ENCODE results near the gene DBNDD1. TPM values are rescaled to one million over a fixed set of nuclear protein-coding genes. Genes with fewer than 3 reads are reported as not detected.

The DBNDD1 gene
- total and polyA plus RNA-seq, 2 experiments from 2014 or later = 63.3 to 90.8 TPM

DNA sequence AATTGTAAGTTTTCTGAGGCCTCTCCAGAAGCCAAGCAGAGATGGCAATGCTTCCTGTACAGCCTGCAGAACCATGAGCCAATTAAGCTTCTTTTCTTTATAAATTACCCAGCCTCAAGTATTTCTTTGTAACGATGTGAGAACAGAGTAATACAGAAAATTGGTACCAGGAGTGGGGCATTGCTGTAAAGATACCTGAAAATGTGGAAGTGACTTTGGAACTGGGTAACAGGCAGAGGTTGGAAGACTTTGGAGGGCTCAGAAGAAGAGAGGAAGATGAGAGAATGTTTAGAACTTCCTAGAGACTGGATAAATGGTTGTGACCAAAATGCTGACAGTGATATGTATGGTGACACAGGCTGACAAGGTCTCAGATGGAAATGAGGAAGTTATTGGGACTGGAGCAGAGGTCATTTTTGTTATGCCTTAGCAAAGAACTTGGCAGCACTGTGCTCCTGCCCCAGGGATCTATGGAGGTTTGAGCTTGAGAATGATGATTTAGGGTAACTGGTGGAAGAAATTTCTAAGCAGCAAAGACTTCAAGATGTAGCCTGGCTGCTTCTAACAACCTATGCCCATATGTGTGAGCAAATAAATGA is 34.7 kb upstream of the DBNDD1 start (continued):
- TF ChIP-seq, protein P1, sequence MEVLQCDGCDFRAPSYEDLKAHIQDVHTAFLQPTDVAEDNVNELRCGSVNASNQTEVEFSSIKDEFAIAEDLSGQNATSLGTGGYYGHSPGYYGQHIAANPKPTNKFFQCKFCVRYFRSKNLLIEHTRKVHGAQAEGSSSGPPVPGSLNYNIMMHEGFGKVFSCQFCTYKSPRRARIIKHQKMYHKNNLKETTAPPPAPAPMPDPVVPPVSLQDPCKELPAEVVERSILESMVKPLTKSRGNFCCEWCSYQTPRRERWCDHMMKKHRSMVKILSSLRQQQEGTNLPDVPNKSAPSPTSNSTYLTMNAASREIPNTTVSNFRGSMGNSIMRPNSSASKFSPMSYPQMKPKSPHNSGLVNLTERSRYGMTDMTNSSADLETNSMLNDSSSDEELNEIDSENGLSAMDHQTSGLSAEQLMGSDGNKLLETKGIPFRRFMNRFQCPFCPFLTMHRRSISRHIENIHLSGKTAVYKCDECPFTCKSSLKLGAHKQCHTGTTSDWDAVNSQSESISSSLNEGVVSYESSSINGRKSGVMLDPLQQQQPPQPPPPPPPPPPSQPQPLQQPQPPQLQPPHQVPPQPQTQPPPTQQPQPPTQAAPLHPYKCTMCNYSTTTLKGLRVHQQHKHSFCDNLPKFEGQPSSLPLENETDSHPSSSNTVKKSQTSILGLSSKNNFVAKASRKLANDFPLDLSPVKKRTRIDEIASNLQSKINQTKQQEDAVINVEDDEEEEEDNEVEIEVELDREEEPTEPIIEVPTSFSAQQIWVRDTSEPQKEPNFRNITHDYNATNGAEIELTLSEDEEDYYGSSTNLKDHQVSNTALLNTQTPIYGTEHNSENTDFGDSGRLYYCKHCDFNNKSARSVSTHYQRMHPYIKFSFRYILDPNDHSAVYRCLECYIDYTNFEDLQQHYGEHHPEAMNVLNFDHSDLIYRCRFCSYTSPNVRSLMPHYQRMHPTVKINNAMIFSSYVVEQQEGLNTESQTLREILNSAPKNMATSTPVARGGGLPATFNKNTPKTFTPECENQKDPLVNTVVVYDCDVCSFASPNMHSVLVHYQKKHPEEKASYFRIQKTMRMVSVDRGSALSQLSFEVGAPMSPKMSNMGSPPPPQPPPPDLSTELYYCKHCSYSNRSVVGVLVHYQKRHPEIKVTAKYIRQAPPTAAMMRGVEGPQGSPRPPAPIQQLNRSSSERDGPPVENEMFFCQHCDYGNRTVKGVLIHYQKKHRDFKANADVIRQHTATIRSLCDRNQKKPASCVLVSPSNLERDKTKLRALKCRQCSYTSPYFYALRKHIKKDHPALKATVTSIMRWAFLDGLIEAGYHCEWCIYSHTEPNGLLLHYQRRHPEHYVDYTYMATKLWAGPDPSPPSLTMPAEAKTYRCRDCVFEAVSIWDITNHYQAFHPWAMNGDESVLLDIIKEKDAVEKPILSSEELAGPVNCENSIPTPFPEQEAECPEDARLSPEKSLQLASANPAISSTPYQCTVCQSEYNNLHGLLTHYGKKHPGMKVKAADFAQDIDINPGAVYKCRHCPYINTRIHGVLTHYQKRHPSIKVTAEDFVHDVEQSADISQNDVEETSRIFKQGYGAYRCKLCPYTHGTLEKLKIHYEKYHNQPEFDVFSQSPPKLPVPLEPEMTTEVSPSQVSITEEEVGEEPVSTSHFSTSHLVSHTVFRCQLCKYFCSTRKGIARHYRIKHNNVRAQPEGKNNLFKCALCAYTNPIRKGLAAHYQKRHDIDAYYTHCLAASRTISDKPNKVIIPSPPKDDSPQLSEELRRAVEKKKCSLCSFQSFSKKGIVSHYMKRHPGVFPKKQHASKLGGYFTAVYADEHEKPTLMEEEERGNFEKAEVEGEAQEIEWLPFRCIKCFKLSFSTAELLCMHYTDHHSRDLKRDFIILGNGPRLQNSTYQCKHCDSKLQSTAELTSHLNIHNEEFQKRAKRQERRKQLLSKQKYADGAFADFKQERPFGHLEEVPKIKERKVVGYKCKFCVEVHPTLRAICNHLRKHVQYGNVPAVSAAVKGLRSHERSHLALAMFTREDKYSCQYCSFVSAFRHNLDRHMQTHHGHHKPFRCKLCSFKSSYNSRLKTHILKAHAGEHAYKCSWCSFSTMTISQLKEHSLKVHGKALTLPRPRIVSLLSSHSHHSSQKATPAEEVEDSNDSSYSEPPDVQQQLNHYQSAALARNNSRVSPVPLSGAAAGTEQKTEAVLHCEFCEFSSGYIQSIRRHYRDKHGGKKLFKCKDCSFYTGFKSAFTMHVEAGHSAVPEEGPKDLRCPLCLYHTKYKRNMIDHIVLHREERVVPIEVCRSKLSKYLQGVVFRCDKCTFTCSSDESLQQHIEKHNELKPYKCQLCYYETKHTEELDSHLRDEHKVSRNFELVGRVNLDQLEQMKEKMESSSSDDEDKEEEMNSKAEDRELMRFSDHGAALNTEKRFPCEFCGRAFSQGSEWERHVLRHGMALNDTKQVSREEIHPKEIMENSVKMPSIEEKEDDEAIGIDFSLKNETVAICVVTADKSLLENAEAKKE (CRISPR knock-in tag; IDR thresholded peaks at IDR 0.05) = no peak
- TF ChIP-seq, protein P2, sequence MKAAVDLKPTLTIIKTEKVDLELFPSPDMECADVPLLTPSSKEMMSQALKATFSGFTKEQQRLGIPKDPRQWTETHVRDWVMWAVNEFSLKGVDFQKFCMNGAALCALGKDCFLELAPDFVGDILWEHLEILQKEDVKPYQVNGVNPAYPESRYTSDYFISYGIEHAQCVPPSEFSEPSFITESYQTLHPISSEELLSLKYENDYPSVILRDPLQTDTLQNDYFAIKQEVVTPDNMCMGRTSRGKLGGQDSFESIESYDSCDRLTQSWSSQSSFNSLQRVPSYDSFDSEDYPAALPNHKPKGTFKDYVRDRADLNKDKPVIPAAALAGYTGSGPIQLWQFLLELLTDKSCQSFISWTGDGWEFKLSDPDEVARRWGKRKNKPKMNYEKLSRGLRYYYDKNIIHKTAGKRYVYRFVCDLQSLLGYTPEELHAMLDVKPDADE (IDR thresholded peaks at IDR 0.05) = no peak
- TF ChIP-seq CTCF (conservative IDR thresholded peaks at IDR 0.05; ENCODE audit: low read depth in 2 of 2) = no peak
- no peak for TF ChIP-seq STAT1 (IDR thresholded peaks at IDR 0.05; ENCODE audit: unreplicated experiment)
- no peak for TF ChIP-seq EZH2phosphoT487 (IDR thresholded peaks at IDR 0.05; ENCODE audit: unreplicated experiment)
- no peak for TF ChIP-seq EZH2 (IDR thresholded peaks at IDR 0.05; ENCODE audit: low read depth, unreplicated experiment)
